HG03025 (cell line): Measurements from ENCODE around the gene SMC2.
A peak's percentile ranks its signal among the peaks of the same experiment; 100 is the strongest.

Experiments
- ATAC-seq: cut with Tn5 transposase; IDR thresholded peaks from one replicate; pipeline ENCODE4 v1.9.1; 2021; ENCODE audit warnings: mild to moderate bottlenecking, moderate library complexity; ENCODE audit not compliant: unreplicated experiment, low FRiP score

The SMC2 gene

DNA sequence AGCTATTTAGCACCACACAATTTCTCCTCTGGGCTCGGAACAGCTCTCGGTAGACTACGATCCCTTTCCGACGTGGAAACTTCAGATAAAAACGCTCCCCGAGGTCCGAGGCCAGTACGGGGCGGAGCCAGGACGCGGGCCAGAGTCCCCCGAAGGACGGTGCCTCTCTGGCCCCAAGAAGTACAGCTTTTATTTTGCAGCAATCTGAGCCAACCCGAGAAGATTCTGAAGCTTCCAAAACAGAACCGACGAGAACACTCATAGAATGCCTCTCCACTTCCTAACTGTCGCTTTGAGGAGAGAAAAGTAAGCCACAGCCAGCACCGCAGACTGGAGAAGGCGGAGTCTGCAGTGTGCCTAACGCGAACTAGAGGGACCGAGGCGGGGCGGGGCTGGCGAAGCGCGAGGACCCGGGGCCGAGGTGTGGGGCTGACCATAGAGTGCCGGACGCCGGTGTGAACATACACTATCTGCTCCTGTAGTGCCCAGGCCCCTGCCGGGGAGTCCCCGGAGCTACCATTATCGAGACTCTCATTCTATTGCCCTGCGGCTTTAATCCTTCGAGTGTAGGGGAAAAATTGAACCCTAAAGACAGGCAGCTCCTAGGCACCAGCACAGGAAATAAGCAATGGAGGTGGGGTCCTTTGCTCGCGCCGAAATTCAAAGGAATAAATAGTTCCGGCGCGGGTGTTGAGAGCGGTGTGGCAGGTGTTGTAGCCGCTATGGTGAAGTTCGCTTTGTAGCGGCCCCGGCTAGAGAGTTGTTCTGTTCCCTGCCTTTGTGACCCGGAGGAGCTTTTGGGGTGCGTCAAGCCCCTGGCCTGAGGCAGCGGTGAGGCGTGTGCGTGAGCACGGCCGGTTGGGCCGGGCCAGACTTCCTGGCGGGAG is at the start of gene SMC2:
TSS of gene SMC2 (plus strand) at position 663 of the 887 bp plus-strand sequence. CDS start 1,076 bp downstream, outside the sequence.
- ATAC-seq, result peak; percentile 91

- no peak for ATAC-seq
Measured at GRCh38 chr9:104068546-104068945, 25.6 kb upstream of the SMC2 start.

- ATAC-seq, result no peak
Measured at GRCh38 chr9:104069288-104069687, 24.8 kb upstream of the SMC2 start.

DNA sequence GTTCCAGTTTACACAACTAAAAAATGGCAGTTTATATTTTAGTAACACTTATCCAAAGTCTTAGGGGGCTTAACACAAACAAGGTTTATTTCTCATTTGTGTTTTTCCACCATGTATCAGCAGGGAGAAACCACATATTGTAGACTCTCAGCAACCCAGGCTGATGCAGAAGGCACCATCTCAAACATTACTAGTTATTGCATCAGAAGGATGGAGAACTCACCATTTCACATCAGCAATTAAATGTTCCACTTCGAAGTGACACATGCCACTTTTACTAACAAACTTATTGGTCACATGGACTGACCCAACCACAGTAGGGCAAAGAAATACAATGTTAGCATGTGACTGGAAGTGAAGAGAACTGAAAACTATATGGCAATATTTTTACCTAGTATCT is 22.5 kb upstream of the SMC2 start:
- no peak for ATAC-seq

DNA sequence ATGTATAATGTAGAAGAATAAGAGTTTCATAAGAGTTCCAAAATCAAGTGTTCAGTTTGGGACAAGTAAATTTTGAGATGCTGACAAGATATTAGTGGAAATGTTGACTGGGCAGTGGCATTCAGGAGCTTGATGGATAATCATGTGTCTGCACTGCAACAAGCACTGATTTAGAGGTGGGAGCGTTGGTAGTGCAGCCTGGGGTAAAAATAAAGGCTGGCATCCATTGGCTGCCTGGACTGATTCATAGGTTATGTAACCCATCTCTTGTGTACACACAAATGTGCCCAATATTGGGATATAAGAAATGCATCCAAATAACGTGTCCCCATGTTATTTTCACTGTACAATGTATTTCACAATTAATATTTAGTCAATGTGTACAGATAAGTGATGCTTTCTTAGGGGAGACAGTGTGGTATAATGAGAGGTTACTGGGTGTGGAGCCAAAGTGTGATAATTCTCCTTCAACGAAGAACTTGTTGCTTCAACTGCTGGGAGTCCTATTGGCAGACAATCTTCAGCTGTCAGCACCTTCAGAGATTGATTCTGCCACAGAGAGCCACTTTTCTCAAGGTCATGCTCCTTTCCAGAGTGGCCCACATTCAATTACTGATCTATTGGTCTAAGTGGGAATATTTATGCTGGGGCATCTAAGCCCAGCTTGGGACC is 20.9 kb upstream of the SMC2 start:
- ATAC-seq, result no peak

DNA sequence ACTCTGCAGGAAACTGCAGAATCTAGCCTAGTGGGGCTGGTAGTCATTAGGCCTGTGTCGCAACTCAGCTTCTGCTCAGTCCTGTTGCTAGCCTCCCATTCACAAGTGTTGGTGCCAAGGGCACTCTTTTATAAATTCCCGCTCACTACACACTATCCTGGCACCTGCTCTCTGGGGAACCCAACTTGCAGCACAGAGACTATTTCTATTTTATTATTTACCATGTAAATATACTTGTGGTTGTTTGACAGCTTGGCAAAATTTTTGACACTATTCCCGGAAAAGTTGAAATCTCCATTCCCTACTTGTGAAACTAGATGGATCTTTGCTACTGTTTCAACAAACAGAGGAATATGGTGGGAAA is 20.4 kb upstream of the SMC2 start:
- ATAC-seq, result no peak

- no peak for ATAC-seq
Measured at GRCh38 chr9:104074876-104075275, 19.2 kb upstream of the SMC2 start.

- no peak for ATAC-seq
Measured at GRCh38 chr9:104075801-104076753, 18.0 kb upstream of the SMC2 start.

- no peak for ATAC-seq
Measured at GRCh38 chr9:104078596-104078995, 15.5 kb upstream of the SMC2 start.

- ATAC-seq, result no peak
Measured at GRCh38 chr9:104080983-104081382, 13.1 kb upstream of the SMC2 start.

GRCh38 chr9:104082168-104082567 is 11.9 kb upstream of the SMC2 start:
- no peak for ATAC-seq

GRCh38 chr9:104085525-104085924 is 8.6 kb upstream of the SMC2 start:
- ATAC-seq, result no peak

DNA sequence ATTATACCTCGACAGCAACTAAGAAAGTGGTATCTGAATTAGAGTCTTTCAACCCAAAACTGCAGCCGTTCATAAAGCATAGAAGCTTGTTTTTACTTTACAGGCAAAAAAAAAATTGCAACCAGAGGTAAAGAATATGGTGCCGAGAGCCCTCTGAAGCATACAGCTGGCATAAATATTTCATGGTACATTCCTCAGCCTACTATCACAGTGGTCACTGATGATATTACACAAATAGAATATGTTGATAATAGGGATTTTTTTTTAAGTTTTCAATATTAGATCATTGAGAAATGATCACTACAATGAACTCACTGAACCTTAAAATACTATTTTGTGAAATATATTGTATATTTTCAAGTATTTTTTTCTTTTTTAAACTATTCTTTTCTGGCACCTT is 6.2 kb upstream of the SMC2 start:
- ATAC-seq, result no peak

DNA sequence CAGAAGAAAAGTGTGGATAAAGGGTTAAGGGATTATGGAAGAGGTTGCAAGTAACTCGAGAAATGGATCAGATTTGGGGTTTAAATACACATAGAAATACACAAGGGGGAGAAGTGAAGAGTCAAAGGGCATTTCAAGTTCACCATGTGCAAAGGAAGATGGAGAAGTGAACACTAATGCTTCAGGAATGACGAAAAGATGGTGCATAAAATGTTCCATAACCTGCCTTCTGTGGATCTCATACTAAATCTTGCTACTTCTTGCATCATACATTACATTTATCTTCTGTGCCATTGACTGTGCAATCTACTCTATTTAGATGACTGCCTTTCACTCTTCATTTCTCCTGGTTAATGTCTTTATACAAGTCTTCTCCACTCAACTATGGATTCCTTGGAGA is 5.7 kb upstream of the SMC2 start:
- ATAC-seq, result no peak

DNA sequence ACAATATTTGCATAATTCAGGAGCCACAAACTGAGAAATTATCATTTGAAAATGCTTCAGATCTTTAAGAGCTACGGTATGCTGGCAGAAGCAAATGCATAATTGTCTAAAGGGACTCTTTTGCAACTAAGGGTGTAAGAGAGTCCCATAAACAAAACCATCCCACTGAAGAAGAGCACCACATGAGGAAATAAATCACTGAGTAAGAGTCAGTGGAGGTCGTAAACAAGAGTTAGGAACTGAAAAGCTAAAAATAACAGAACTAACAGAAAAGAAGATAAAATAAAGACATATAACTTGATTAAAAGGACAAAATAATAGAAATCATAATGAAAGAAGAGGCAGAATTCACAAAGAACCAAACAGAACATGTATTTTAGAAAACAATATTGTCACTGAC is 3.5 kb upstream of the SMC2 start:
- ATAC-seq, result no peak

DNA sequence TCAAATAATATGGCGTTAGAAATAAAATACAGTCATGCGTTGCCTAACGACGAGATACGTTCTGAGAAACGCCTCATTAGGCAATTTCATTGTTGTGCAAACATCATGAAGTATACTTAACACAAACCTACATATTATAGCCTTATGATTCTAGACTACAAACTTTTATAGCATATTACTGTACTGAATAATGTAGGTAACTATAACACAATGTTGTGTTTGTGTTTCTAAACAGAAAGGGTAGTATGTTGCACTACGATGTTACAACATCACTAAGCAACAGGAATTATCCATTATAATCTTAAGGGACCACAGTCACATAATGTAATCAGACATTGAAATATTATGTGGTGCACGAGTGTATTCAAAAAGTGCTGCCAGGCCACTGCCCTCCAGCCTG is 3.0 kb upstream of the SMC2 start:
- ATAC-seq, result no peak

DNA sequence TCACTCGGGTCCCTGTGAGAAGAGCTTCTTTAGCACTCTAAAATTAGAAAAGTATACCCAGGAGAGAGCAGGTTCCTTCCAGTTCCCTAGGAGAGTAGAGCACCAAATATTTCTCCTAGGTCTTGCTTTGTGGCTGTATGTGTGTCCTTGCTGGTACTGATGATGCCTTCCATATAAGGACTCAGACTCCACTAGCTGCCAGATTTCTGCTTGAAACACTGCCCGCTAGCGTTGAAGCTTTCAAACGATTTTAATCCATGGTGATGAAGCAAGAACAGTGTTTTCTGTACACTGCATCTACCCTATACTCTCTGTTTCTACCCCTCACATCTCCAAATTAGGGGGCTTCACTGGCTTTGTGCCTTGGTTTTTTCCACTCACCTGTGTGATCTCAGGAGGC is 2.4 kb upstream of the SMC2 start:
- no peak for ATAC-seq

- no peak for ATAC-seq
Measured at GRCh38 chr9:104092192-104092591, 1.9 kb upstream of the SMC2 start.

DNA sequence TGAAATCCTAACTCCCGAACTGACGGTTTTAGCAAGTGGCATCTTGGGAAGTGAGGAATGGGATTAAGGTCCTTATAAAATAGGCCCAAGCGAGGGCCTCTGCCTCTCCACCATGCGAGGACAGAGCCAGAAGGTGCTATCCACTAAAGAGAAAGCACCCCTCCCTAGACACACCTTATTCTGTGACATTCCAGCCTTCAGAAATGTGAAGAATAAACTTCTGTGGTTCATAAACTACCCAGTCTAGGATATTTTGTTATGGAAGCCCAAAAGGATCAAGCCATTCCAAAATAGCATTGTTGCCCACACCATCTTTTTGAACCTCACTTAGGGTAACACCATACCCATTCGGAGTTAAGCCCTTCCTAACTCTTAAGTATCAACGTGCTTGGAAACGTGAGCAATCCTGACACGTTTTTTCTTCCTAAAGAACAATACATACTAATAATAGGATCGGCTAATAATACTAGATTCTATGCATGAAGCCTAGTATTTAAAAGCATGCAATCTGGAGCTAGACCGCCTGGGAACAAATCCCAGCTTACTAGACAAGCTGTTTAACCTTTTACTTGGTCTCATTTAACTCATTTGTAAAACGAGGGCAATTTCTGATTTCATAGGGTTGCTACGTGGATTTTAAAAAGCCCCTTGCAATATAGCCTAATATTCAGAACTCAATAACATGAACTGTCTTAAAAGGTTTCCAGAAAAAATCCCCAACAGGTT is 1.1 kb upstream of the SMC2 start:
- no peak for ATAC-seq

DNA sequence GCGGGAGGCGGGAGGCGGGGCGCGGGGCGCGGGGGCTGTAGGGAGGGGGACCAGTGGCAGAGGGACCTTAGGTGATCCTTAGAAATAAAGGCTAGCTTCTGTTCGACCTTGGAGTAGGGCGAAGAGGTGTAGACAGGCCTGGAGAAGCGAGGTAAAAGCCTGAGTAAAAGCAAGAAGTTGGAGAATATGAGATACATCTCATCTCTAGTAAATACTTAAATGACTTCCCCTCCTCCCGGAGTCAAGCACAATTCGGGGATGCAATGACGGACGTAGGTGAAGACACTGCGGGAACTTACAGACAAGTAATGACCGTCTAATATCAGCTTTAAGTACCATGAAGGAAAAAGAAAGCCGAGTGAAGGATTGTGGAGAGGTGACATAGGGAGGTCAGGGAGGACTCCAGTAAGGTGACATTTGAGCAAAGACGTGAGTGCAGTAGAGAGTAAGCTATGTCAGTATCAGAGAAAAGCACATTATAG is 466 bp downstream of the SMC2 start:
- no peak for ATAC-seq
